ENCODE measurements around the gene PLXNA4. TPM values are rescaled to one million over a fixed set of nuclear protein-coding genes. Genes with fewer than 3 reads are reported as not detected.

PLXNA4 gene
- total RNA-seq, 2 experiments from 2014 or later: 0.75 to 0.85 TPM

DNA sequence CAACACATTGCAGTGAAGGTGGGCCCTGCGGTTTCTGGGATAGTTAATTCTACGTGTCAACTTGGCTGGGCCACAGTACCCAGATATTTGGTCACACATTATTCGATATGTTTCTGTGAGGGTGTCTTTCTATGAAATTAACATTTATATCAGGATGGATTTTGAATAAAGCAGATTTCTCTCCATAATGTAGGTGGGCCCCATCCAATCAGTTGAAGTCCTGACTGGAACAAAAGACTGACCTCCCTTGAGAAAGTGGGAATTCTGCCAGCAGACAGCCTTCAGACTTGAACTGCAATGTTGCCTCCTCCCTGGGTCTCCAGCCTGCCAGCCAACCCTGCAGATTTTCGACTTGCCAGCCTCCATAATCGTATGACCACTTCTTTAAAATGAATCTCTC, 420.6 kb downstream of the PLXNA4 start:
- Histone ChIP-seq H3K4me3 (ENCODE audit: low read length) (no peak overlapping the region), H3K27ac (ENCODE audit: low read depth in 1 of 2, low read length in 2 of 2) (no peak overlapping the region), H3K4me1 (ENCODE audit: insufficient read depth, low read length) (no peaks in the 10 kb centered on the region), H3K9me3 (ENCODE audit: control insufficient read depth in 1 of 2, insufficient read depth in 1 of 2, low read length in 2 of 2) (peaks cover 0 to 6% of the 10 kb centered on the region in 2 experiments), H3K27me3 (ENCODE audit: control insufficient read depth in 1 of 2, insufficient read depth in 2 of 2, low read length in 2 of 2) (no peaks in the 10 kb centered on the region), H3K36me3 (ENCODE audit: insufficient read depth, low read length) (no peaks in the 10 kb centered on the region)
- DNase-seq (no peak), ATAC-seq (ENCODE audit: poor library complexity) (no peak)
- Mint-ChIP-seq H3K4me3 (no peak overlapping the region), H3K4me1 (ENCODE audit: low read depth) (no peaks in the 10 kb centered on the region), H3K27ac (no peak overlapping the region), H3K9me3 (no peaks in the 10 kb centered on the region), H3K27me3 (peaks cover 12% of the 10 kb centered on the region), H3K36me3 (ENCODE audit: low read depth) (no peaks in the 10 kb centered on the region)
- ChIA-PET POLR2A (no interaction called here), CTCF (no interaction called here)
- TF ChIP-seq, protein P1, sequence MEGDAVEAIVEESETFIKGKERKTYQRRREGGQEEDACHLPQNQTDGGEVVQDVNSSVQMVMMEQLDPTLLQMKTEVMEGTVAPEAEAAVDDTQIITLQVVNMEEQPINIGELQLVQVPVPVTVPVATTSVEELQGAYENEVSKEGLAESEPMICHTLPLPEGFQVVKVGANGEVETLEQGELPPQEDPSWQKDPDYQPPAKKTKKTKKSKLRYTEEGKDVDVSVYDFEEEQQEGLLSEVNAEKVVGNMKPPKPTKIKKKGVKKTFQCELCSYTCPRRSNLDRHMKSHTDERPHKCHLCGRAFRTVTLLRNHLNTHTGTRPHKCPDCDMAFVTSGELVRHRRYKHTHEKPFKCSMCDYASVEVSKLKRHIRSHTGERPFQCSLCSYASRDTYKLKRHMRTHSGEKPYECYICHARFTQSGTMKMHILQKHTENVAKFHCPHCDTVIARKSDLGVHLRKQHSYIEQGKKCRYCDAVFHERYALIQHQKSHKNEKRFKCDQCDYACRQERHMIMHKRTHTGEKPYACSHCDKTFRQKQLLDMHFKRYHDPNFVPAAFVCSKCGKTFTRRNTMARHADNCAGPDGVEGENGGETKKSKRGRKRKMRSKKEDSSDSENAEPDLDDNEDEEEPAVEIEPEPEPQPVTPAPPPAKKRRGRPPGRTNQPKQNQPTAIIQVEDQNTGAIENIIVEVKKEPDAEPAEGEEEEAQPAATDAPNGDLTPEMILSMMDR (IDR thresholded peaks at IDR 0.05): no peak
- intact Hi-C loops (cut with DNase I, micrococcal nuclease): no loop called here

DNA sequence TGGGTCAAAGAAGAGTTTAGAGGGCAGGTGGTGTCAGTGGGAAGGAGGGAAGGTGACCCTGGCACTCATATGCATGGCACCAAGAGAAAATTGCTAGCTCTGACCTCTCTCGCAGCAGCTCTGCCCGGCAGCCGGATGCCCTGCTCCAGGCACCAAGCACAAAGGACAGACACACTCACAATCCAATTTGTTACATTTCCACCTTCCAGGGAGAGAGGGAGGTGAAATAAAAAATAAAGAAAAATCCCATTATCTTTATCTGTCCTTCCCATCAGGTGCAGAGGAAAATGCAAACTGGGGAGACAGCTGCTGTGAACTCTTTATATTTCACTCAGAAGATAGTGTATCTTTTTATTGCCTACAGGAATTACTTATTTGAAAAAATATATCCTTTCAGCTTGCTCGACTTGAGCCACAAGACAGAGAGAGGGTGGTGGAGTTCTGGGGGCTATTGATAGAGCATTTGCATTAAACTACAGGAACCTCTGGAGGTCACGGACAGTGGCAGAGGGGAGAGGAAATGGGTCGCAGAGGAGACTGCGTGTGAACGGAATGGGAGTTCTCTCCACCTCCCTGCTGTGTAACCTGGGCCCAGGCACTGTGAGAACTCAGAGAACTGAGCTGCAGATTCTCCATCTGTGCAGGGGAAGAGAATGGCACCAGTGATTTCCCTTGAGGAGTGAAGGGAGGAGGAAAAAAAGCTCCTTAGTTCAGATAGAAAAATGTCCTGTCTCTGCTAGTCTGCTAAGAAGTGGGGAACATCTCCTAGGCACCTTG, 421.4 kb downstream of the PLXNA4 start:
- H3K4me3 ChIP-seq (ENCODE audit: low read length): no peak overlapping the region
- Mint-ChIP-seq H3K4me3 (no peak overlapping the region), H3K9me3 (no peaks in the 10 kb centered on the region), H3K4me1 (ENCODE audit: low read depth) (no peaks in the 10 kb centered on the region), H3K36me3 (ENCODE audit: low read depth) (no peaks in the 10 kb centered on the region), H3K27me3 (peaks cover 12% of the 10 kb centered on the region), H3K27ac (no peak overlapping the region)
- ChIA-PET POLR2A (no interaction called here), CTCF (no interaction called here)
- ATAC-seq (ENCODE audit: poor library complexity): no peak
- no peak overlapping the region for H3K27ac ChIP-seq (ENCODE audit: low read depth in 1 of 2, low read length in 2 of 2)
- H3K9me3 ChIP-seq (ENCODE audit: control insufficient read depth in 1 of 2, insufficient read depth in 1 of 2, low read length in 2 of 2): peaks cover 0 to 6% of the 10 kb centered on the region in 2 experiments
- no peaks in the 10 kb centered on the region for H3K36me3 ChIP-seq (ENCODE audit: insufficient read depth, low read length)
- H3K27me3 ChIP-seq (ENCODE audit: control insufficient read depth in 1 of 2, insufficient read depth in 2 of 2, low read length in 2 of 2): no peaks in the 10 kb centered on the region
- no peak for DNase-seq
- H3K4me1 ChIP-seq (ENCODE audit: insufficient read depth, low read length): no peaks in the 10 kb centered on the region
- TF ChIP-seq, protein P1 (IDR thresholded peaks at IDR 0.05): no peak
- intact Hi-C loops (cut with DNase I, micrococcal nuclease): no loop called here

DNA sequence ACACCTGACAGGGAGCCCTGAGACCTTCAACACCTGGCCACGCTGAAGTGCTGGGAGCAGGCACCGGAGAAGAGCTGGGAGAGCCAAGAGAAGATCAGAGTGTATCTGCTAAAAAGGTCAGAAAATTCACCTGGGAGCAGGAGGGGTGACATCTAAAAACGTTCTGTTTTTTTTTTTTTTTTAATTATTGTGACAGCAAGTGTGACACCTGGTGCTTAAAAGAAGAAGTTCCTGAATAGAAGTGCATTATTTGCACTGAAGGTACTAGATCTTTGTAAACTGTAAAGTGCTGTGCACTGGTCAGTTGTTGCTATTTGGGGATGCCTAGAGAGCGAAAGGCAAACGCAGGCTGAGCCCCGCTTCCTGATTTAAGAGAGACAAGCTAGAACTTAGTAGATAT, 422.0 kb downstream of the PLXNA4 start:
- Histone ChIP-seq H3K36me3 (ENCODE audit: insufficient read depth, low read length) (no peaks in the 10 kb centered on the region), H3K4me1 (ENCODE audit: insufficient read depth, low read length) (no peaks in the 10 kb centered on the region), H3K27me3 (ENCODE audit: control insufficient read depth in 1 of 2, insufficient read depth in 2 of 2, low read length in 2 of 2) (no peaks in the 10 kb centered on the region), H3K27ac (ENCODE audit: low read depth in 1 of 2, low read length in 2 of 2) (no peak overlapping the region), H3K9me3 (ENCODE audit: control insufficient read depth in 1 of 2, insufficient read depth in 1 of 2, low read length in 2 of 2) (peaks cover 0 to 6% of the 10 kb centered on the region in 2 experiments), H3K4me3 (ENCODE audit: low read length) (no peak overlapping the region)
- TF ChIP-seq, protein P1 (IDR thresholded peaks at IDR 0.05): no peak
- H3K4me1 Mint-ChIP-seq (ENCODE audit: low read depth): no peaks in the 10 kb centered on the region
- no peak for DNase-seq
- H3K4me3 Mint-ChIP-seq: no peak overlapping the region
- intact Hi-C loops (cut with DNase I, micrococcal nuclease): no loop called here
- no peaks in the 10 kb centered on the region for H3K36me3 Mint-ChIP-seq (ENCODE audit: low read depth)
- H3K27ac Mint-ChIP-seq: no peak overlapping the region
- H3K27me3 Mint-ChIP-seq: peaks cover 12% of the 10 kb centered on the region
- ATAC-seq (ENCODE audit: poor library complexity): no peak
- POLR2A ChIA-PET: no interaction called here
- no peaks in the 10 kb centered on the region for H3K9me3 Mint-ChIP-seq
- CTCF ChIA-PET: no interaction called here

Measured in CD4-positive, alpha-beta T cell (primary cell).